ENCODE measurements around the gene COL13A1. TPM values are rescaled to one million over a fixed set of nuclear protein-coding genes. Genes with fewer than 3 reads are reported as not detected.

Gene COL13A1
- total and polyA plus RNA-seq, 2 of the 8 experiments (the other 6 are each of a cell fraction or from before 2014, with no cell fraction given), result 2.6 to 5.2 TPM

DNA sequence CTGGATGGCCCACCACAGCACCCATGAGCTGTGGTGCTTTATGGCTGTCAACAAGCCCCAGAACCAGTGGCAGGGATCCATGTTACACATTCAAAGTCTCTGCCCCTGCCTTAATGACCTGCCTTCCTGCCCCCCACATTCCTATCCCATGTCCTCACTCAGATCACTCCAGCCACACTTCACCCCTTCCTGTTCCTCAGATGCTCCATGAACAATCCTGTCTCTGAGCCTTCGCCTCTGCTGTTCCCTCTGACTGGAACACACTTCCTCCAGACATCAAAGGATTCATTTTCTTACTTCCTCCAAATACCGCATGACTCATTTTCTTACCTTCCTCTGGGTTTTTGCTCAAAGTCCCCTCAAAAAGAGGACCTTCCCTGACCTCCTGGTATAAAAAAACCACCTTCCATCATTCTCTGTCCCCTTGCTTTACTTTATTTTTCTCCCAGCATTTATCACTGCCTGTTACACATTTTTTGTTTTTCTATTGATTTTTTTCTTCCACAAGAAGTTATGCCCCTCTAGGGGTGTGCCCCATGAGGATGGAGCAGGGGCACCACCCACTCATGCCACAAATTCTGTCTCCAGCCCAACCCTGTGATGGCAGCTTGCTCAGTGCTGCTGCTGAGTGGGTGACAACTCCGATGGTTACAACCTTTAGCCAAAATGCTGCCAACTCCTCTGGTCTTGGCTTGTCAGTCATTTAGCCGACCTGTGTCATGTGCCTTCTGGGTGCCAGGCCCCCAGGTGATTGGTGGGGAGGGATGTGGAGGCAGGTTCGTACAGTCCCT lies 18.2 kb downstream of the COL13A1 start:
- CTCF ChIA-PET (ENCODE audit: partially characterized antibody), result interaction anchor here (0.9 to 40.6 kb wide), 6 partner anchors 9 to 45 kb away, joined by 3 to 958 read pairs (median 5); no protein-coding TSS in a partner anchor
- 84% methylated on average over 5 of the region's 5 CpGs; no CpG with 5 or more reads in 1 of the 2 experiments for WGBS, 2 experiments (ENCODE audit: extremely low coverage in 1 of 2, insufficient coverage in 1 of 2, insufficient read length in 1 of 2, insufficient replicate concordance in 2 of 2, low coverage in 1 of 2, low lambda C conversion rate in 2 of 2, missing lambda C conversion rate in 1 of 2)

More for the DNA sequence above, 18.2 kb downstream of the COL13A1 start:
- no peak overlapping the region for H2BK20ac ChIP-seq (ENCODE audit: low read length)
- no peaks in the 10 kb centered on the region; a peak in 1 of 7 replicates for H3K27me3 ChIP-seq (replicated peaks in 1 of 4; ENCODE audit: control insufficient read depth in 3 of 4, extremely low read depth in 1 of 4, insufficient read depth in 3 of 4, low read length in 3 of 4)
- no peak overlapping the region for H3K27ac ChIP-seq (ENCODE audit: low read depth, low read length)
- H4K8ac ChIP-seq (ENCODE audit: extremely low read depth, insufficient read depth, low read length), result no peak overlapping the region
- no peaks in the 10 kb centered on the region for H4K20me1 ChIP-seq (replicated peaks in 1 of 2; ENCODE audit: control insufficient read depth in 1 of 2, insufficient read depth in 2 of 2, low read length in 2 of 2)
- no peaks in the 10 kb centered on the region for H3K79me2 ChIP-seq (ENCODE audit: control insufficient read depth in 1 of 2, insufficient read depth in 2 of 2, low read length in 2 of 2)
- no peak overlapping the region for H3K4me3 ChIP-seq (ENCODE audit: extremely low read depth in 1 of 4, insufficient read depth in 2 of 4, low read depth in 3 of 4, low read length in 4 of 4)
- no peak overlapping the region for H2BK12ac ChIP-seq (ENCODE audit: low read depth, low read length)
- H3K79me1 ChIP-seq (ENCODE audit: low read depth, low read length), result no peaks in the 10 kb centered on the region
- H3K18ac ChIP-seq (ENCODE audit: extremely low read depth, low read length), result no peak overlapping the region
- H3K23ac ChIP-seq (ENCODE audit: insufficient read length), result no peak overlapping the region
- no peak for FAIRE-seq
- no peak overlapping the region for H2AFZ ChIP-seq (ENCODE audit: low read length)
- no peak overlapping the region for H2BK15ac ChIP-seq (ENCODE audit: low read length)
- H4K91ac ChIP-seq (replicated peaks; ENCODE audit: insufficient read length, low read length), result no peak overlapping the region
- no peaks in the 10 kb centered on the region for H3K36me3 ChIP-seq (ENCODE audit: control insufficient read depth in 2 of 4, insufficient read depth in 4 of 4, low read length in 3 of 4)
- H2BK5ac ChIP-seq (ENCODE audit: low read depth, low read length), result no peak overlapping the region
- peaks cover 0 to 4% (median 1%) of the 10 kb centered on the region in 4 experiments; a peak in 2 of 7 replicates for H3K4me1 ChIP-seq (replicated peaks in 1 of 4; ENCODE audit: control insufficient read depth in 3 of 4, insufficient read depth in 4 of 4, low read length in 3 of 4)
- H2AK5ac ChIP-seq (ENCODE audit: low read depth, low read length), result no peak overlapping the region; the same call in 1 of the 2 replicates
- no peak overlapping the region for H3K14ac ChIP-seq (ENCODE audit: insufficient read length)
- H4K5ac ChIP-seq (ENCODE audit: insufficient read length, low read depth, low read length), result no peak overlapping the region
- H3K9me3 ChIP-seq (ENCODE audit: insufficient read depth in 2 of 2, low read depth in 1 of 2, low read length in 1 of 2), result peaks cover 0 to 5% of the 10 kb centered on the region in 2 experiments; a peak in 1 of 4 replicates
- no peak overlapping the region for H3K4ac ChIP-seq (replicated peaks; ENCODE audit: insufficient read length, low read depth, low read length)
- H2BK120ac ChIP-seq (replicated peaks; ENCODE audit: low read depth, low read length), result no peak overlapping the region
- H3K23me2 ChIP-seq (ENCODE audit: low read depth, low read length), result no peaks in the 10 kb centered on the region; the same call in 1 of the 2 replicates
- H3K56ac ChIP-seq (replicated peaks; ENCODE audit: insufficient read length, low read depth, low read length), result no peak overlapping the region
- DNase-seq (ENCODE audit: low read depth in 1 of 2, low spot score in 2 of 2), result no peak
- H3K4me2 ChIP-seq (ENCODE audit: insufficient read depth in 1 of 2, low read depth in 2 of 2, low read length in 2 of 2), result no peak overlapping the region
- POLR2A ChIA-PET (ENCODE audit: partially characterized antibody), result interaction anchor here (1.3 kb wide), 1 partner anchor 8 kb away, joined by 5 read pairs; no protein-coding TSS in a partner anchor
- TF ChIP-seq CREB1 (IDR thresholded peaks at IDR 0.05), result no peak
- no peak for TF ChIP-seq NANOG (IDR thresholded peaks at IDR 0.05; ENCODE audit: insufficient read depth, low read depth, low read length, poor library complexity, severe bottlenecking)
- TF ChIP-seq SIN3A (conservative IDR thresholded peaks at IDR 0.05 in 1 of 2, IDR thresholded peaks at IDR 0.05 in 1 of 2; ENCODE audit: low read depth in 1 of 2, low read length in 2 of 2), result no peak
- TF ChIP-seq YY1 (IDR thresholded peaks at IDR 0.05; ENCODE audit: low read depth, low read length), result no peak
- no peak for TF ChIP-seq SAP30 (IDR thresholded peaks at IDR 0.05; ENCODE audit: insufficient read depth, insufficient replicate concordance, low read length)
- TF ChIP-seq POLR2AphosphoS5 (IDR thresholded peaks at IDR 0.05; ENCODE audit: low read depth, low read length), result no peak
- no peak overlapping the region for H3K9ac ChIP-seq (replicated peaks in 1 of 4; ENCODE audit: extremely low read depth in 1 of 4, low read depth in 3 of 4, low read length in 3 of 4)

Data from H1 (cell line).